ENCODE results near the gene INSYN2B. TPM values are rescaled to one million over a fixed set of nuclear protein-coding genes. Genes with fewer than 3 reads are reported as not detected.

INSYN2B gene
- polyA plus RNA-seq, 1 donor (not counting 4 experiments of a cell fraction or from before 2014, with no cell fraction given): 0.16 TPM

DNA sequence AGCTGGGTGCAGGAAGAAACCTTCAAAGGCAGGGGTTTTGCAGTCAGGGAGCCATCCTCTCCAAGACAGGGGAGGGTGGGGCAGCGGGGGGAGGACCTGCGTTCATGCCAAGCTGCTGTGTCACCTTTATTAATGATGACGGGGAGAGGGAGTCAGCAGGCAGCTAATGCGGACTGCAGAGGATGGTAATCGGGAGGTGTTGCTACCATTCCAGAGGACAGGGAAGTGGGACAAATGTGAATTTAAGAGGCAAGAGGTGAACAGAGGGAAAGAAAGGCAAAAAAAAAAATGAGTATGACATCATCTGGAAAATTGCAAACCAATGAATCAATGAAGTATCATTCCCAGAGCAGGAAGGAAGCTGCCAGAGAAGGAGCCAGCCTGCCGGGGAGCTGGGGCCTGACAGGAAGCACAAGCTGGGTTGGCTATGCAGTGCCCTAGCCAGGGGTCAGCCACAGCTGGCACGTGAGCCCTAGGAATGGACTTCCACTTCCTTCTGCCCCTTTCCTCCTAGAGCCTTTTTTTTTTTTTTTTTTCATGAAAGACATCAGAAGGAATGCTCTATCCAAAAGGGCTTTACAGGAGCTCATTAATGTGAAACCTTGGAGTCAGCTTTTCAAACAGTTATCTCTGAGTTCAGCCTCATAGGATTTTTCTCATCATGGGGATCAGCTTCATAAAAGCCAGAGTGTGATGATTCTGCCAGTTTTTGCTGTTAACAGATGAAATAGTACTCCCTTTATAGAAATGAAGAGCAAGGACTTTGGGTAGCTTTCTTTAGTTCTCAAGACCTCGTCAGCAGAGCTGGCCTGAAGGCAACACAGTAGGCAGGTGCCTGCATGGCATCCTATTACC lies 9.2 kb downstream of the INSYN2B start:
- Histone ChIP-seq H3K79me2 (ENCODE audit: control insufficient read depth, insufficient read depth, low read length) (no peaks in the 10 kb centered on the region), H3K36me3 (ENCODE audit: control insufficient read depth in 2 of 2, extremely low read depth in 1 of 2, insufficient read depth in 2 of 2, low read length in 2 of 2) (no peaks in the 10 kb centered on the region), H3K27me3 (ENCODE audit: control insufficient read depth, extremely low read depth, insufficient read depth, low read length) (no peaks in the 10 kb centered on the region), H3K27ac (ENCODE audit: control insufficient read depth, insufficient read depth, low read length) (peak overlapping the region; percentile 65), H3K9me1 (ENCODE audit: control insufficient read depth, extremely low read depth, insufficient read depth, low read length) (no peaks in the 10 kb centered on the region), H3K9me3 (ENCODE audit: control insufficient read depth, low read depth, low read length) (no peaks in the 10 kb centered on the region), H2AFZ (ENCODE audit: control insufficient read depth, low read length) (peak overlapping the region; percentile 44), H3K4me1 (ENCODE audit: control insufficient read depth, extremely low read depth, insufficient read depth, low read length) (peaks cover 15% of the 10 kb centered on the region), H3K4me2 (ENCODE audit: control insufficient read depth, extremely low read depth, insufficient read depth, low read depth, low read length) (peak overlapping the region; percentile 68), H3K4me3 (ENCODE audit: control insufficient read depth in 2 of 3, extremely low read depth in 1 of 3, insufficient read depth in 2 of 3, low read depth in 1 of 3, low read length in 3 of 3) (peak overlapping the region in 1 of 3 experiments; percentile 13), H3K9ac (ENCODE audit: control insufficient read depth, extremely low read depth, insufficient read depth, low read length) (peak overlapping the region; percentile 33), H4K20me1 (ENCODE audit: control insufficient read depth, extremely low read depth, insufficient read depth, low read length) (no peaks in the 10 kb centered on the region)
- DNase-seq (ENCODE audit: low read depth, low spot score) (peak; percentile 83), FAIRE-seq (peak; percentile 78)
- TF ChIP-seq EZH2 (IDR thresholded peaks at IDR 0.05; ENCODE audit: low read length): no peak
- TF ChIP-seq, protein P1, sequence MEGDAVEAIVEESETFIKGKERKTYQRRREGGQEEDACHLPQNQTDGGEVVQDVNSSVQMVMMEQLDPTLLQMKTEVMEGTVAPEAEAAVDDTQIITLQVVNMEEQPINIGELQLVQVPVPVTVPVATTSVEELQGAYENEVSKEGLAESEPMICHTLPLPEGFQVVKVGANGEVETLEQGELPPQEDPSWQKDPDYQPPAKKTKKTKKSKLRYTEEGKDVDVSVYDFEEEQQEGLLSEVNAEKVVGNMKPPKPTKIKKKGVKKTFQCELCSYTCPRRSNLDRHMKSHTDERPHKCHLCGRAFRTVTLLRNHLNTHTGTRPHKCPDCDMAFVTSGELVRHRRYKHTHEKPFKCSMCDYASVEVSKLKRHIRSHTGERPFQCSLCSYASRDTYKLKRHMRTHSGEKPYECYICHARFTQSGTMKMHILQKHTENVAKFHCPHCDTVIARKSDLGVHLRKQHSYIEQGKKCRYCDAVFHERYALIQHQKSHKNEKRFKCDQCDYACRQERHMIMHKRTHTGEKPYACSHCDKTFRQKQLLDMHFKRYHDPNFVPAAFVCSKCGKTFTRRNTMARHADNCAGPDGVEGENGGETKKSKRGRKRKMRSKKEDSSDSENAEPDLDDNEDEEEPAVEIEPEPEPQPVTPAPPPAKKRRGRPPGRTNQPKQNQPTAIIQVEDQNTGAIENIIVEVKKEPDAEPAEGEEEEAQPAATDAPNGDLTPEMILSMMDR (optimal IDR thresholded peaks at IDR 0.05 in 1 of 3, IDR thresholded peaks at IDR 0.05 in 1 of 3, conservative IDR thresholded peaks at IDR 0.05 in 1 of 3; ENCODE audit: extremely low read depth in 1 of 3, insufficient read depth in 2 of 3, low read length in 3 of 3): no peak
- dilution Hi-C loops (cut with MboI; ENCODE audit: extremely low pct_ligation_motif_present, low sequenced_read_pairs): no loop called here

- H3K9ac ChIP-seq (ENCODE audit: control insufficient read depth, extremely low read depth, insufficient read depth, low read length): no peak overlapping the region
- H3K79me2 ChIP-seq (ENCODE audit: control insufficient read depth, insufficient read depth, low read length): no peaks in the 10 kb centered on the region
These were observed 10.0 kb downstream of the INSYN2B start for GRCh38 chr5:169970339-169970738.

More at GRCh38 chr5:169970339-169970738, 10.0 kb downstream of the INSYN2B start:
- no peaks in the 10 kb centered on the region for H3K27me3 ChIP-seq (ENCODE audit: control insufficient read depth, extremely low read depth, insufficient read depth, low read length)
- dilution Hi-C loops (cut with MboI; ENCODE audit: extremely low pct_ligation_motif_present, low sequenced_read_pairs): no loop called here
- no peaks in the 10 kb centered on the region for H3K9me3 ChIP-seq (ENCODE audit: control insufficient read depth, low read depth, low read length)
- TF ChIP-seq, protein P1 (optimal IDR thresholded peaks at IDR 0.05 in 1 of 3, IDR thresholded peaks at IDR 0.05 in 1 of 3, conservative IDR thresholded peaks at IDR 0.05 in 1 of 3; ENCODE audit: extremely low read depth in 1 of 3, insufficient read depth in 2 of 3, low read length in 3 of 3): no peak
- no peak for TF ChIP-seq EZH2 (IDR thresholded peaks at IDR 0.05; ENCODE audit: low read length)
- no peaks in the 10 kb centered on the region for H4K20me1 ChIP-seq (ENCODE audit: control insufficient read depth, extremely low read depth, insufficient read depth, low read length)
- peaks cover 15% of the 10 kb centered on the region for H3K4me1 ChIP-seq (ENCODE audit: control insufficient read depth, extremely low read depth, insufficient read depth, low read length)
- DNase-seq (ENCODE audit: low read depth, low spot score) (no peak), FAIRE-seq (no peak)
- H3K36me3 ChIP-seq (ENCODE audit: control insufficient read depth in 2 of 2, extremely low read depth in 1 of 2, insufficient read depth in 2 of 2, low read length in 2 of 2): no peaks in the 10 kb centered on the region
- H3K9me1 ChIP-seq (ENCODE audit: control insufficient read depth, extremely low read depth, insufficient read depth, low read length): no peaks in the 10 kb centered on the region
- no peak overlapping the region for H3K27ac ChIP-seq (ENCODE audit: control insufficient read depth, insufficient read depth, low read length)
- no peak overlapping the region for H3K4me3 ChIP-seq (ENCODE audit: control insufficient read depth in 2 of 3, extremely low read depth in 1 of 3, insufficient read depth in 2 of 3, low read depth in 1 of 3, low read length in 3 of 3)
- H2AFZ ChIP-seq (ENCODE audit: control insufficient read depth, low read length): no peak overlapping the region
- H3K4me2 ChIP-seq (ENCODE audit: control insufficient read depth, extremely low read depth, insufficient read depth, low read depth, low read length): no peak overlapping the region
